ENCODE results near the gene BTBD16.

BTBD16 gene

GRCh38 chr10:122376364-122376961 lies 105.4 kb downstream of the BTBD16 start:
- DNase-seq, result no peak

GRCh38 chr10:122379041-122379440 lies 107.9 kb downstream of the BTBD16 start:
- DNase-seq, result no peak

- DNase-seq, result no peak
Observed at GRCh38 chr10:122379537-122379936, 108.4 kb downstream of the BTBD16 start.

- DNase-seq, result no peak
Observed at GRCh38 chr10:122380703-122381102, 109.6 kb downstream of the BTBD16 start.

GRCh38 chr10:122381680-122382079 lies 110.6 kb downstream of the BTBD16 start:
- no peak for DNase-seq

GRCh38 chr10:122386514-122386913 lies 115.4 kb downstream of the BTBD16 start:
- DNase-seq, result no peak

GRCh38 chr10:122387572-122387971 lies 116.5 kb downstream of the BTBD16 start:
- no peak for DNase-seq
